A549 (cell line): ENCODE results near the gene ARHGAP9. TPM values are rescaled to one million over a fixed set of nuclear protein-coding genes. Genes with fewer than 3 reads are reported as not detected.

ENCODE experiments used
- ATAC-seq, 2 experiments: fragments of 200-7000 bp in 1 of 2; fragments of >200 bp in 1 of 2; cut with Nextera tagmentation in 1 of 2; cut with Tn5 transposase in 1 of 2; 3 replicates each; pipeline versions ENCODE4 v1.8.0 to v1.9.1; 2018 to 2020; ENCODE audit warnings: mild to moderate bottlenecking in 1 of 2, moderate library complexity in 1 of 2
- CTCF ChIA-PET: fragments of 300-600 bp; sonication (Branson Sonifier 250); formaldehyde crosslinking; extraction: SDS; loops from one replicate; lab custom pipeline; 2021; ENCODE audit warnings: antibody characterized with exemption, inconsistent platforms; lab: Yijun Ruan, JAX
- POLR2A ChIA-PET: fragments of 350-600 bp; formaldehyde crosslinking; extraction: SDS; loops from one replicate; lab custom pipeline; 2021; ENCODE audit warnings: antibody characterized with exemption, inconsistent platforms; lab: Yijun Ruan, JAX
- DNase-seq, 2 experiments: peaks; one replicate each; pipeline versions ENCODE4 v3.0.0 to v3.0.0-alpha.2; 2011 to 2016; ENCODE audit warnings: low read depth in 1 of 2, low spot score in 1 of 2
- FAIRE-seq: peaks from 2 replicates; lab custom pipeline; 2011; peaks lifted over from hg19 to GRCh38; lab: Jason Lieb, UNC
- H3K27ac ChIP-seq, 2 experiments: fragments of >200 bp; sonication (Bioruptor Twin); formaldehyde crosslinking; 3 replicates each; pipeline ENCODE4 v1.5.1; 2016 to 2017
- H3K4me1 ChIP-seq: fragments of >200 bp; sonication (Bioruptor Twin); formaldehyde crosslinking; 3 replicates; pipeline ENCODE4 v1.6.1; 2016
- H3K4me2 ChIP-seq: fragments of >200 bp; sonication (Bioruptor Twin); formaldehyde crosslinking; 3 replicates; pipeline ENCODE4 v1.6.1; 2016
- H3K4me3 ChIP-seq: fragments of >200 bp; sonication (Bioruptor Twin); formaldehyde crosslinking; 3 replicates; pipeline ENCODE4 v1.5.1; 2016
- H3K9me3 ChIP-seq: fragments of >200 bp; sonication (Bioruptor Twin); formaldehyde crosslinking; 3 replicates; pipeline ENCODE4 v1.6.1; 2016
- ATOH8 ChIP-seq: fragments of 250-450 bp; sonication (Bioruptor Pico); IDR thresholded peaks from 2 replicates; pipeline ENCODE4 v1.5.0; 2020; ENCODE audit warnings: low read depth, mild to moderate bottlenecking, moderate library complexity
- BHLHE40 ChIP-seq: IDR thresholded peaks from 2 replicates; pipeline ENCODE4 v1.6.1; 2012; ENCODE audit warnings: low read depth, low read length, inconsistent platforms
- CBX2 ChIP-seq: fragments of 200-600 bp; sonication (generic); IDR thresholded peaks from 2 replicates; pipeline ENCODE4 v1.6.1; 2016; ENCODE audit warnings: low read depth, mild to moderate bottlenecking, borderline replicate concordance
- CHD4 ChIP-seq: fragments of 200-600 bp; sonication (generic); IDR thresholded peaks from 2 replicates; pipeline ENCODE4 v1.6.1; 2016; ENCODE audit warnings: antibody characterized with exemption, mild to moderate bottlenecking, borderline replicate concordance
- EHF ChIP-seq: fragments of 250-450 bp; sonication (Bioruptor Pico); IDR thresholded peaks from 2 replicates; pipeline ENCODE4 v1.5.0; 2020; ENCODE audit warnings: mild to moderate bottlenecking
- FOSB ChIP-seq: fragments of 250-450 bp; sonication (Bioruptor Pico); IDR thresholded peaks from 2 replicates; pipeline ENCODE4 v1.5.0; 2020; ENCODE audit warnings: mild to moderate bottlenecking, moderate library complexity
- HES2 ChIP-seq: fragments of >200 bp; sonication (Bioruptor Twin); formaldehyde crosslinking; IDR thresholded peaks from 2 replicates; pipeline ENCODE4 v1.6.1; 2016
- JUN ChIP-seq, 2 experiments: fragments of >200 bp; sonication (Bioruptor Twin); formaldehyde crosslinking; IDR thresholded peaks; 2 replicates in 1 of 2; 3 replicates in 1 of 2; pipeline ENCODE4 v1.6.1; 2016 to 2017
- KDM1A ChIP-seq: fragments of 200-600 bp; sonication (generic); IDR thresholded peaks from 2 replicates; pipeline ENCODE4 v1.6.1; 2016; ENCODE audit warnings: low read depth, mild to moderate bottlenecking
- MAFK ChIP-seq: fragments of 450-650 bp; IDR thresholded peaks from 2 replicates; pipeline ENCODE4 v1.6.1; 2014; ENCODE audit not compliant: partially characterized antibody
- MAZ ChIP-seq: fragments of 150-350 bp; IDR thresholded peaks from 2 replicates; pipeline ENCODE4 v1.6.1; 2014; ENCODE audit warnings: antibody characterized with exemption, low read depth, low read length, borderline replicate concordance
- MYC ChIP-seq: IDR thresholded peaks from 2 replicates; pipeline ENCODE4 v1.6.1; 2012; ENCODE audit warnings: mild to moderate bottlenecking, inconsistent platforms, low read length, improper control_type of control experiment, borderline replicate concordance
- PBX3 ChIP-seq: IDR thresholded peaks from 2 replicates; pipeline ENCODE4 v1.6.1; 2012
- PHF8 ChIP-seq: fragments of 200-600 bp; sonication (generic); IDR thresholded peaks from 2 replicates; pipeline ENCODE4 v1.6.1; 2016; ENCODE audit warnings: low read depth, mild to moderate bottlenecking, antibody characterized with exemption, moderate library complexity, borderline replicate concordance
- POLR2A ChIP-seq: IDR thresholded peaks from 2 replicates; pipeline ENCODE4 v1.6.1; 2012; ENCODE audit warnings: mild to moderate bottlenecking, low read length
- REST ChIP-seq: fragments of 200-600 bp; sonication (generic); IDR thresholded peaks from 2 replicates; pipeline ENCODE4 v1.6.1; 2016; ENCODE audit warnings: antibody characterized with exemption, mild to moderate bottlenecking, moderate library complexity
- RFX5 ChIP-seq: fragments of 450-650 bp; IDR thresholded peaks from 2 replicates; pipeline ENCODE4 v1.7.1; 2014; ENCODE audit warnings: antibody characterized with exemption, mild to moderate bottlenecking, moderate library complexity
- SREBF2 ChIP-seq: fragments of 450-650 bp; IDR thresholded peaks from 2 replicates; pipeline ENCODE4 v1.6.1; 2014; ENCODE audit warnings: mild to moderate bottlenecking, moderate library complexity
- TP53 ChIP-seq: fragments of 250-450 bp; sonication (Bioruptor Pico); IDR thresholded peaks from 2 replicates; pipeline ENCODE4 v1.5.0; 2021; ENCODE audit warnings: mild to moderate bottlenecking, moderate library complexity
- ZC3H11A ChIP-seq: fragments of 450-650 bp; IDR thresholded peaks from 2 replicates; pipeline ENCODE4 v1.6.1; 2014; ENCODE audit warnings: antibody characterized with exemption, mild to moderate bottlenecking
- WGBS: methylation state at CpG from one replicate; pipeline ENCODE4 v1.1.6; 2017; ENCODE audit errors: missing lambda C conversion rate; 5-methylcytosine and 5-hydroxymethylcytosine counted together
- polyA plus RNA-seq, 4 experiments: library from polyadenylated mRNA; depleted of rRNA in 3 of 4; stranded (reverse); fragments of >200 nt; fragmentation: RNase III in 1 of 4; extraction: RNeasy Plus Mini Kit Qiagen cat#74134 plus additional on column Dnase treatment in 1 of 4; gene quantifications; 2 replicates in 3 of 4; 3 replicates in 1 of 4; pipeline ENCODE4 v1.2.3, GENCODE V29; 2011 to 2017

ARHGAP9 gene
- polyA plus RNA-seq, 2 of the 4 experiments (the other 2 are of a cell fraction): 0.25 TPM; not detected in 1

GRCh38 chr12:57455374-57456144 lies 24.1 kb downstream of the ARHGAP9 start:
- POLR2A ChIA-PET: interaction anchor here (0.6 to 0.7 kb wide), 2 partner anchors 116 to 178 kb away, joined by 3 read pairs; no protein-coding TSS in a partner anchor
- no peak for FAIRE-seq
- H3K27ac ChIP-seq: peak overlapping the region; percentile 92 to 99
- 0 out of 6 replicates have a peak, but pooled peaks of 1 of the 2 experiments have one; percentile 0 for ATAC-seq
- no peaks in the 10 kb centered on the region for H3K9me3 ChIP-seq
- TF ChIP-seq SREBF2 (no peak), MAZ (no peak), CHD4 (no peak), REST (no peak), KDM1A (no peak), ATOH8 (CRISPR knock-in tag) (no peak), JUN (IDR thresholded peaks at IDR 0.05) (no peak), HES2 (no peak), ZC3H11A (no peak), BHLHE40 (no peak), MAFK (no peak), PBX3 (no peak), PHF8 (no peak), MYC (no peak), CBX2 (no peak), EHF (CRISPR knock-in tag) (no peak), TP53 (CRISPR knock-in tag) (no peak), POLR2A (no peak), RFX5 (no peak), FOSB (no peak)
- CTCF ChIA-PET: interaction anchor here (0.6 to 13.4 kb wide), 39 partner anchors 7 to 832 kb away, joined by 3 to 459 read pairs (median 5); partner anchors contain the start of genes GLI1, INHBC and NXPH4
- 76% methylated on average over 8 of the region's 10 CpGs for WGBS
- peaks cover 77% of the 10 kb centered on the region for H3K4me1 ChIP-seq
- DNase-seq: no peak
- H3K4me2 ChIP-seq: peak overlapping the region; percentile 97
- peak overlapping the region; percentile 7; the same call in 1 of the 3 replicates for H3K4me3 ChIP-seq
